HG02970 (cell line): ENCODE data around the gene SFI1.
"Not testable (repeated sequence)": the region's sequence is repeated elsewhere in the genome, so short reads cannot be mapped to it uniquely, and the experiment has no call there.

Experiments used
- ATAC-seq: cut with Tn5 transposase; IDR thresholded peaks from one replicate; pipeline ENCODE4 v1.9.1; 2021; ENCODE audit warnings: mild to moderate bottlenecking, moderate library complexity, moderate number of reproducible peaks; ENCODE audit not compliant: unreplicated experiment, low FRiP score

The SFI1 gene

DNA sequence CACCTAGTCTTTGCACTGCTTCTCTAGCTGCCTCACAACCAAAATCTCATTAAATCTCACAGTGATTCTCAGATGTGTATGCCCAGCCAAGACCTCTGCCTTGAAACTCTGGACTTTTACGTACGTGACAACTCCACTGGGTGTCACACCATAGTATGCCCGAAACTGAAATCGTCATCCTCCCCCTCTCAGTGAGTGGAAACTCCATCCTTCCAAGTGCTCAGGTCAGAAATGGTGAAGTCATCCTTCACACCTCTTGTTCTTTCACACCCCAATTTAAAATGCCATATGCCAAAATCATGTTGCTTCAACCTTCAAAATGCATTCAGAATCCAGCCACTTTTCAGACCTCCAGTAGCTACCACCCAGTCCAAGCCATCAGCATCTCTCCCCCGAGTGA lies 42.5 kb downstream of the SFI1 start:
- no peak for ATAC-seq

DNA sequence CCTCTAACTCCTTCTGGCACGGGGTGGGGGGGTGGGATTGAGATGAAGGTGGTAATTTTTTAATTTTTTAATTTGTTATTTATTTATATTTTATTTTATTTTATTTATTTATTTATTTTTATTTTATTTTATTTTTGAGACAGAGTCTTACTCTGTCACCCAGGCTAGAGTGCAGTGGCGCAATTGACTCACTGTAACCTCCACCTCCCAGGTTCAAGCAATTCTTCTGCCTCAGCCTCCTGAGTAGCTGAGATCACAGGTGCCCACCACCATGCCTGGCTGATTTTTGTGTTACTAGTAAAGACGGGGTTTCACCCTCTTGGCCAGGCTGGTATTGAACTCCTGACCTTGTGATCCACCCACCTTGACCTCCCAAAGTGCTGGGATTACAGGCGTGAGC lies 43.8 kb downstream of the SFI1 start:
- not testable (repeated sequence) for ATAC-seq

DNA sequence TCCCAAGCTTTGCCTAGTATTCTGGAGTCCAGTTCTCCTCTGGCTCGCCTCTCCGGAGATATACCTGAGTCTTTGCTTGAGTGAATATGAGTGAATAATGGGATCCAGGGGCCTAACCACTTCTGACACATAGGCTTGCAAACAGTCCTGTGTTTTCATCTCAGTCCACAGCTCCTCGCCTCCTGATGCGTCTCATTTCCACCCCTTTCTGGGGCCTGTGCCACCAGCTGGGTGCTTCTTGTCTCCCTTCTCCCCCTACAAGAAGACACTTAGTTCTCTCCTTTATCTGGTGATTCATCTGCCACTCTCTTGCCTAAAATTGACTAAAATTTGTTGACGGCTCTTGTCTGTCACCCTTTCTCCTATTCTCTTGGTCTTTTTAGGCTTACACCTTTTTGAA lies 44.6 kb downstream of the SFI1 start:
- no peak for ATAC-seq

DNA sequence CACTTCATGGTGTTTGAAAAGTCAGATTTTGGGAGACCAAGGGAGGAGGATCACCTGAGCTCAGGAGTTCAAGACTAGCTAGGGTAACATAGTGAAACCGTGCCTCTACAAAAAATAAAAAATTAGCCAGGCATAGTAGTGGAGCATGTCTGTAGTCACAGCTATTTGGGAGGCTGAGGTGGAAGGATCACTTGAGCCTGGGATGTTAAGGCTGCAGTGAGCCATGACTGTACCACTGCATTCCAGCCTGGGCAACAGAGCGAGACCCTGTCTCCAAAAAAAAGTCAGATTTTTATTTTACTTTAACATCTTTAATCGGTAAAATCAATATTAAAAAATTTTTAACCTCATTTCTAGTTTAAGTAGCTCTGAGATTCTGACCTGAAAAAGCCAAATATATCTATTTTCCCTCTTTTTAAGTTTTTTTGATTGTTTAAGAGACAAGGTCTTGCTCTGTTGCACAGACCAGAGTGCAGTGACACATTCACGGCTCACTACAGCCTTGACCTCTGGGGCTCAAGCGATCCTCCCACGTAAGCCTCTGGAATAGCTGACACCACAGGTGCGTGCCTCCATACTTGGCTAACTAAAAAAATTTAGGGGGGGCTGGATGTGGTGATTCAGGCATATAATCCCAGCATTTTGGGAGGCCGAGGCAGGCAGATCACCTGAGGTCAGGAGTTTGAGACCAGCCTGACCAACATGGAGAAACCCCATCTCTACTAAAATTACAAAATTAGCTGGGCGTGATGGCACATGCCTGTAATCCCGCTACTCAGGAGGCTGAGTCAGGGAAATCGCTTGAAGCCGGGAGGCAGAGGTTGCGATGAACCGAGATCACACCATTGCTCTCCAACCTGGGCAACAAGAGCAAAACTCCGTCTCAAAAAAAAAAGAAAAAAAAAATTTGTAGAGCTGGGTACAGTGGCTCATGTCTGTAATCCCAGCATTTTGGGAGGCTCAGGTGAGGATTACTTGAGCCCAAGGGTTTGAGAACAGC lies 48.4 kb downstream of the SFI1 start:
- ATAC-seq: no peak

DNA sequence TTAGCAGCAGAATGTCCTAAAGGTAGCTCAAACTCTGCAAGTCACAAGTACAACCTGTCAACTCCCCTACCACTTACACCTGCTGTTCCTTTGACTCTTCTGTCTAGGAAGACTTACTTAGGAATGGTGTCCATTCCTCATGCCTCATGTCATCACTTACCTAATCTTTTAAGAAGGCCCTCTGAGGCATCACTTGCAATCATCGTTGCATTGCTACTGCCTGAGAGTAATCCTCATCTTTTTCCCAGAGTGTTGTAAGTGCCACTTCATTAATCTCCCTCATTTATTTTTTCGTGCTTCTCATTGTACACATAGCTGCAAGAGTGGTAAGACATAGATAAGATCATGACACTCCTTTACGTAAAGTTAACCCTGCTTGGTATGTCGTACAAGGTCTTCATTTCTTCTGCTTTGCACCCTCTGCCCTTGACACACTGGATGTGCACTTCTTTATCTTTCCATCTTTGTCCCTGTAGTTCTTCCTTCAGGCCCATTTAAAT lies 54.6 kb downstream of the SFI1 start:
- no peak for ATAC-seq

DNA sequence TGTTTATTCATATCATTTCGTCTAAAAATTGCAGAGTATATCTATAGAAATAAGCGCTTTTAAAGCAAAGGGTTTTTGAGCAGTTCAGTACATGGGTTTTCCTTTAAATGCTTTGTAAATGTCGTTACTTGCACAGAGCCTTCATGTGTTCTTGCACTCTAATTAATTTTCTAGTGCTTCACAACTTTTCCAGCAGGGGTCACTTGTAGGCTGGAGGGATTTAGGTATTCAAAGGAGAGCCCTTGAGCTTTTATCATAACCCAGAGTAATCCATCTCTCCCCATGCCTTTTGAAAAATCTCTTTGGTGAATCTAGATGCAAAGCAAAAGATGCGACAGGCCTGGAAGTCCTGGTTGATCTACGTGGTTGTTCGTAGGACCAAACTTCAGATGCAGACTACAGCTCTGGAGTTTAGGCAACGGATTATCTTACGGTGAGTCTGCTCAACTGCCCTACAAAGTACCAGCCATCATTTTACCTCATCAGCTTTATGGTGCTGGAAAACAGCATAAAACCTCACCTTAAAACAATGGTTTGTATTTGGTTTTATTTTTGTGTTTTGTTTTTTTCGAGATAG lies 60.4 kb downstream of the SFI1 start:
- no peak for ATAC-seq

DNA sequence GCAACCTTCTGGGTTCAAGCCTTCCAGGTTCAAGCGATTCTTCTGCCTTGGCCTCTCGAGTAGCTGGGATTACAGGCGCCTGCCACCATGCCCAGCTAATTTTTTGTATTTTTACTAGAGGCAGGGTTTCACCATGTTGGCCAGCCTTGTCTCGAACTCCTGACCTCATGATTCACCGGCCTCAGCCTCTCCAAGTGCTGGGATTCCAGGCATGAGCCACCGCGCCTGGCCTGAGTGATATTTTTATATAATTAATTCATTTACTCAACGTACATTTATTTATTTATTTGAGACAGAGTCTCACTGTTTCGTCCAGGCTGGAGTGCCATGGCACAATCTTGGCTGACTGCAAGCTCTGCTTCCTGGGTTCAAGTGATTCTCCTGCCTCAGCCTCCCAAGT lies 62.2 kb downstream of the SFI1 start:
- ATAC-seq: not testable (repeated sequence)

DNA sequence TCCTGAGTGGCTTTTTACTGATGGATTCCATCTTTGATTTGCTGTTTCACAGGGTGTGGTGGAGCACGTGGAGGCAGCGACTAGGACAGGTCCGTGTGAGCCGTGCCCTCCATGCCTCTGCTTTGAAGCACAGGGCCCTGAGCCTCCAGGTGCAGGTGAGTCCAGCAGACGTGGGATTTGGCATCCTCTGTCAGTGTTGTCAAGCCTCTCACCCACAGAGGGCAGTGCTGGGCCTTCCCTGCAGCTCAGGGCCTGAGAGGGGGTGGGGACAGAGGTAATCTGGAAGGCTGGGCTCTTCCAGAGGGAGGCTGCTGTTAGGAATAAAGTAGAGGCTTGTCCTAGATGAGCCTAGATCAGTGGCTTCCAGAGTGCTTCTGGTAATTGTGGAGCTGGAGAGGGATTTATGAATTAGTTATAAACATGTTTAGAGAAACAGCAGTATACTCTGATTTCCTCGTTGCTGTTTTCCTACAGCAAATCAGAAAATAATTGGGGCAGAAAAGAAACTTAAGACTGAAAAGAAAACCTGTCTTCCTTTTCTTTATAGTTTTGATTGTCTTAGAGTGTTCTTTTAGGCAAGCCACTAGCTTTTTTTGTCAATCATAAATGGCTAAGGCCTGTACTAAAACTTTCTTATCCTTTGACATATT lies 65.0 kb downstream of the SFI1 start:
- ATAC-seq: no peak

DNA sequence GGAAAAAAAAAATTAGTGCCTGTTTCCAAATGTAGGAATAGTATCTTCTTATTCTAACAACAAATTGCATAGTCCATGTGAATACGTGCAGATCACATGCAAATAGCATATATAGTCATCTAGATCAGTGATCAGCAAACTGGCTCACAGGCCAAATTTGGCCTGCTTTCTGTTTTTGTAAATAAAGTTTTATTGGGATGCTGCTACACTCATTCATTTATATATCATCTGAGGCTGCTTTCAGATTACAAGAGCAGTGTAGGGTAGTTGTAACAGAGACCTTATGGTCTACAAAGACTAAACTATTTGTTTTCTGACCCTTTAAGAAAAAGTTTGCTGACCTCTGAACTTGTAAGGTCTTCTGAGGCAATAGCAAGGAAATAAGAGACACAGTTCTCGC lies 65.6 kb downstream of the SFI1 start:
- ATAC-seq: no peak

DNA sequence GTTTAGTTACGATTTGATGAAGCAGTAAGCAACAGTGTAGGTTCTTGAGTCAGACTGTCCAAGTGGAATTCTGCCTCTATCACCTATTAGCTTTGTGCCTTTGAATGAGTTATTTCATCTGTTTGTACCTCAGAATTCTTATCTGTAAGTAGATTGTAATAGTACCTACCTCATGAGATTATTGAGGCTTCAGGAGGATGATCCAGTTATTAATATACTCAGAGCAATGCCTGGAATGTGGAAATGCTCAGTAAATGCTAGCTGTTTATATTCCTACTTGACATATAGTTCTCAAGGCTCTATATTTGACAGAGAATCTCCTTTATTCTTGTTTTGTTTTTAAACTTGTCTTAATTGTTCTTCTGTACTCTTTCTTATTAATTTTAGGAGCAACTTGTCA lies 70.1 kb downstream of the SFI1 start:
- no peak for ATAC-seq

DNA sequence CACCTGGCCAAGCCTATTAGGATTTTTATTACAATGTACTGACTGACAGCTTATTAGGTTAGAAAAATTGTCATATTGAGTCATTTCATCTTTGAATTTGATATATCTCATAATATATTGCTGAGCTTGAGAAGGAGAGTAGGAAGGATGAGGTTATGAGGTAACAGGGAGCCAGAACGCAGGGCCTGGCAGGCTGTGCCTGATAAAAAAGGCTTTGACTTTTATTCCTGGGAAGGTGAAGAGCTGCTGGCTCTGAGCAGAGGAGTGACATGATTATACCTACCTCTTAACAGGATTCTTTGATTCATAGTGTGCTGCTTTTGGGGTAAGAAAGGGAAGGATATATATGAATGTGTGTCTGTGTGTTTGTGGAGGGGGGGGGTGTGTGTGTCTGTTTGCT lies 70.9 kb downstream of the SFI1 start:
- no peak for ATAC-seq

DNA sequence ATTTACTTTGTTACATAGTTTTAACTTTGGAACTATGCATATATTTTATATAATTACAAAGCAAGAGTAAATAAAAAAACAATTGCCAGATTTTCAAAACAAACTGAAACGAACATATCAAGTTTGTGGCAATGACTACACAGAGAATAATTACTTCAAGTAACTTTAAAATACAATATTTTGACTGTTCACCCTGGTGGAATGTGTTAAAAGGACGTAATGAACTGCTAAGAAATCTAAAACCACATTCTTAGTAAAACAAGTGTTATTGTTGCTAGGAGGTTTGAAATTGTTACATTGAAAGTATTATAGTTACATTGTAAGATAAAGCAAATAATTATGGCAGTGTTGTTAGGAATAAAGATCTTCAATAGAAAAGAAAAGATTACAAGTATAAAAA lies 71.4 kb downstream of the SFI1 start:
- no peak for ATAC-seq

DNA sequence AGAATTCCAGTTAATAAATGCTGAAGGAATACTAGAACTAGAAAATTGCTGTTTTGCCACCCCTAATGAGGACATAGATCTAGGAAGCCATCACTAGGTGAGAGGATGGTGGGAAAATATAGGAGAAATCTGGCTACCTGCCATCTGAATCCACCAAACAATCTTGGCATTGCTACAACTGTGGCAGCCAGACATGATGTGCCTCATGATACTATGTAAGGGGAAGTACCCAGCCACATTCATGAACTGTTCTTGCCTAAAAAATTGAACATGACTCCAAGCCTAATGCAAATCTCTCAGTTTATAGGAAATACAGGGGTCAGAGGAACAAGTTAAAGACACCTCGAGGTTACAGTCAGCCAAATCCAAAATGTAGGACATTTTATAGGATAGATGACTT lies 72.8 kb downstream of the SFI1 start:
- ATAC-seq: no peak

DNA sequence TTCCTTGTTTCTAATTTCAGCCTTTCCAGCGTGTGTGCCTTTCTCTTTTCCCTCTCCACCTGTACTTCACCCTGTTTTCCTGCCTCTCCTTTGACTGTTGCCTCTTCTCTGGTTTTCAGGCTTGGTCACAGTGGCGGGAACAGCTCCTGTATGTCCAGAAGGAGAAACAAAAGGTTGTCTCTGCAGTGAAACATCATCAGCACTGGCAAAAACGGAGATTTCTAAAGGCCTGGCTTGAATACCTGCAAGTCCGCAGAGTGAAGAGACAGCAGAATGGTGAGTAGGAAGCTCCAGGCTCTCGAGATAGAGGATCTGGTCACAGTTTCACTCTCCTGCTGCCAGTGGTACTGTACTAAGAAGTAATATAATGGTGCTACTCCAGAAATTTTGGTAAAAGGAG lies 76.6 kb downstream of the SFI1 start:
- ATAC-seq: no peak

DNA sequence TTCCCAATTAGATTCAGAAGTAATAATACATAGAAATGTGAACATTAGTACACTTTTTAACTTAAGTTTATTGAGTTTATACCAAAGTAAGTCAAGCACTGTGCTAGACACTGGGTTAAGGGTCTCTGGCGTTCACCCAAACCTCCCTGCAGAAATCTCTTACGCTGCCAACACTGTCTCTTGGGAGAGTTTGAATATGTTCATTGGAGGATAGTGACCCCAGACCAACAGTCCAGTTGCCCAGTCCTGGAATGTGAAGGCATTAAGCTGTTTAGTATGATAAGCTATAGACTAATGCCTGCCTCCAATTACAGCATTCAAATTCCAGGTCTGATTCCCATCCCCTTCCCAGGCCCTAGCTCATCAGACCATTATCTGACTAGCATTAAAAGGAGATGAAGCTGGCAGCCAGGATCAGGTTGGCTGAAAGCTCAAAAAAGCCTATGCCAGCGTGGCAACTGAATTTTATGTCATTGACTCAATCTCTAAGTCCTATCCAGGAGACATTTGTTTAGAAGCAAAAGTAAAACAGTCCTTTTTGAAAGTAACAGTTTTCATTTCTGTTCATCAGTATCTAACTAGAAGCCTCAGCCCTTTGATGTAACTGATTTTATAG lies 77.8 kb downstream of the SFI1 start:
- ATAC-seq: no peak

DNA sequence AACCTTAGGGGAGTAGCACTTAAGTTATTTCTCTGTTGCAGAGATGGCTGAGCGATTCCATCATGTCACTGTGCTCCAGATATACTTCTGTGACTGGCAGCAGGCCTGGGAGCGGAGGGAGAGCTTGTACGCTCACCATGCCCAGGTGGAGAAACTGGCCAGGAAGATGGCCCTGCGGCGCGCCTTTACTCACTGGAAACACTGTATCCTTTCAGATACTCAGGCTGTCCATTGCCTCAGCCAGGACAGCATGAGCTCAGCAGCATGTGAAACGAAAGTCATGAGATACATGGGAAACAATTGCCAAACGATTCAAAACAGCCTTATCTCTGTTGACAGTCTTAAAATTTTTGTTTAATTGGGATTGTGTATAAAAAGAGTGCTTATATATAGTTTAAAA lies 78.9 kb downstream of the SFI1 start:
- no peak for ATAC-seq

DNA sequence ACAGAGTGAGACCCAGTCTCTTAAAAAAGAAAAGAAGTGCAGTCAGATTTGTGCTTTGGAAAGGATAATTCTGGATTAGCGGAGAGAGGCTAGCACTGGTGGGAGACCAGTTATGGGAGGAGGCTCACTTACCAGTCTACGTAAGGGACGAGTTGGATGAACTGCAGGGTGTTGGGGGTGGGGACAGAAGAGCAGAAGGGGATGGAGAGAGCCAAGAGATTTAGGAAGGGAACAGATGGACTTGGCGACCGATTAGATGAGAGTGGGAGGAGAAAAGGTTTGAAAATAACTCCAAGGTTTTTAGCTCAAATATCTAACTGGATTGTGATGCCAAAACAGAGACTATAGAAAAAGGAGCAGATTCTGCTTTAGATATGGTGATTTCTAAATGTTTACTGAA lies 81.4 kb downstream of the SFI1 start:
- ATAC-seq: no peak

DNA sequence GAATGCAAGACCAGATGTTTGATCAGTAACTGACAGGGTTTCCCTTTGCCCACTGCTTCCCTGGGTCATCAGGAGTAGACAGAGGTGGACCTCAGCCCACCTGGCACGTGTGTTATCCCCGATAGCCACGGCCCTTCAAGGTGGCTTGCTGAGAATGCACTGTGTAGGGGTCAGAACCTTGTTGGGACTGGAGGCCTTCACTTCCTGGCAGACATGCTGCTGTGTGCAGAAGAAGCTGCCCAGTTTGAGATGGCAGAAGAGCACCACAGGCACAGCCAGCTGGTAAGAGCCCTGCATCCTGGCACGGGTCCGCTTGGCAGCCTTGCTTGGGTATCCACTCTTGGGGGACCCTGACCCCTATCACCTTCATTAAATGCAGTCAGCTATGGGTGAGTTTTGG lies 81.8 kb downstream of the SFI1 start:
- no peak for ATAC-seq

DNA sequence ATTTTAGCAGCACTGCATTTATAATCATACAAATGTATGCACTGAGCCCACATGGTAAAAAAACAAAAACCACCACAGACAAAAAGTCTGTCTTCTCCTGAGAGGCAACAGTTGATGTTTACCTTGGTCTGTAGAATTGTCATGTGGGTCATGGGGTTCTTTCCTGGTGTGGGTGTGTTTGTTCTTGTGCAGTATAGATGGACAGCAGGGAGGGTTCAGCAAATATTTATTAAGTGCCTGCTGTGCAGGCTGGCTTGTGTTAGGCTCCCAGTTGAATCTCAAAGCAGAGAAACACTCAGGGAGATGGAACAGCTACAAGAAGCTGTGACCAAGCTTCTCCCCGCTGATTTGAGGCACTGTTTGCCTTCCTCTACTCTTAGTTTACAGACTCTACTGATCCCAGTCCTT lies 83.5 kb downstream of the SFI1 start:
- ATAC-seq: no peak

DNA sequence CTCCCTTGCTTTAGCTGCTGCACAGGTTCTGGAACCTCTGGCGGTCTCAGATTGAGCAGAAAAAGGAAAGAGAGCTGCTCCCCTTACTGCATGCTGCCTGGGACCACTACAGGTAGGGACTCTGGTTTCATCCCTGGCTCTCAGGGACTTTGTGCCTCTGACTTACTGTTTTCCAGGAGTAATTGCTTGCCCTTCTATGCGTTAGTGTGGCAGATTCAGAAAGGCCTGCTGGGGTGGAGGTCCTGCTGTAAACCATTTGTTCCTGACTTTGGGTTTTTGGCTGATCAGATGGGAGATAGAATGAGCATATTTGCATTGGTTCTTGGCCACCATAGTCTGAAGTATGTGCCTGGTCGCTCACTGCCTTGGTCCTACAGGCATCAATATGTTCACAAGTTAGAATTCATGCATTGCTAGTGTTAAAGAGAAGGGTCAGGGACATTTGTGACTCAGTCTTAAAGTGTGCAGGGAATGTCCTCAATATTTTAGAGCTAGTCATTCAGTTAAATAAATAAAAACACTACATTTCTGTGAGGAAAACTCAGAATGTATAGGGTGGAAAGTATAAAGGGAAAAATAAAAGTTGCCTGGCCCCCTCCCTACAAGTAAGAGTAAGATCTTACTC lies 87.6 kb downstream of the SFI1 start:
- no peak for ATAC-seq

DNA sequence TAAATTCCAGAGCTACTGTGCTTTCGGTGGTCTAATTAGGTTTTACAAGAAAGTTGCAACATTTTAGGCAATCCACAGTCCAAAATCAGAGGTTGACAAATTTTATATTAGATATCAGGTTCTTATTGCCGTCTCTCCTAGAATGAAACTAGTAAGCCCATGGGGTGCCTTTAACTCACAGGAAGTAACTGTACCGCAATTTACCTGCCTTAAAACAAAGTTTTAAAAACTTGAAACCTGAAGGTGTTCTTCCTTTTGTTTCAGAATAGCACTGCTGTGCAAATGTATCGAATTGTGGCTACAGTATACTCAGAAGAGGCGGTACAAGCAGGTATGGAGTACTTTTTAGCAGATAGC lies 88.4 kb downstream of the SFI1 start:
- no peak for ATAC-seq
